ENCODE data around the gene C2orf76. TPM values are rescaled to one million over a fixed set of nuclear protein-coding genes. Genes with fewer than 3 reads are reported as not detected.

Gene C2orf76
- total and polyA plus RNA-seq, 2 experiments from 2014 or later = 5.8 to 21.6 TPM

GRCh38 chr2:119360423-119360966 is 6.1 kb downstream of the C2orf76 start (continued):
- TF ChIP-seq CREB1 (CRISPR knock-in tag; IDR thresholded peaks at IDR 0.05; ENCODE audit: low read depth) (no peak), EZH2 (IDR thresholded peaks at IDR 0.05; ENCODE audit: low read depth, unreplicated experiment) (no peak), EZH2phosphoT487 (IDR thresholded peaks at IDR 0.05; ENCODE audit: unreplicated experiment) (no peak), ZNF331 (CRISPR knock-in tag; IDR thresholded peaks at IDR 0.05; ENCODE audit: low read depth) (no peak), STAT1 (IDR thresholded peaks at IDR 0.05; ENCODE audit: unreplicated experiment) (no peak), JUNB (IDR thresholded peaks at IDR 0.05; ENCODE audit: unreplicated experiment) (no peak)

GRCh38 chr2:119359774-119360173 is 6.9 kb downstream of the C2orf76 start:
- Histone ChIP-seq H3K27me3 (ENCODE audit: insufficient read depth) (no peaks in the 10 kb centered on the region), H3K4me2 (no peak overlapping the region), H3K27ac (ENCODE audit: low read depth) (no peak overlapping the region), H3K4me3 (no peak overlapping the region), H4K20me1 (replicated peaks; ENCODE audit: insufficient read depth) (no peaks in the 10 kb centered on the region), H3F3A (replicated peaks; ENCODE audit: low read depth) (no peaks in the 10 kb centered on the region), H3K4me1 (ENCODE audit: insufficient read depth) (peaks cover 4% of the 10 kb centered on the region; the same call in 1 of the 2 replicates), H3K36me3 (ENCODE audit: insufficient read depth) (no peaks in the 10 kb centered on the region), H2AFZ (no peak overlapping the region), H3K79me2 (replicated peaks; ENCODE audit: insufficient read depth) (peaks cover 12% of the 10 kb centered on the region), H3K9me2 (ENCODE audit: insufficient read depth) (no peaks in the 10 kb centered on the region)
- no peak for TF ChIP-seq EZH2 (IDR thresholded peaks at IDR 0.05; ENCODE audit: low read depth, unreplicated experiment)
- no peak for TF ChIP-seq ZNF462 (CRISPR knock-in tag; IDR thresholded peaks at IDR 0.05)
- no peak for TF ChIP-seq STAT1 (IDR thresholded peaks at IDR 0.05; ENCODE audit: unreplicated experiment)
- TF ChIP-seq CREB1 (CRISPR knock-in tag; IDR thresholded peaks at IDR 0.05; ENCODE audit: low read depth) = no peak
- no peak for TF ChIP-seq REST (IDR thresholded peaks at IDR 0.05; ENCODE audit: unreplicated experiment)
- TF ChIP-seq ZNF331 (CRISPR knock-in tag; IDR thresholded peaks at IDR 0.05; ENCODE audit: low read depth) = no peak
- TF ChIP-seq NANOG (IDR thresholded peaks at IDR 0.05; ENCODE audit: borderline replicate concordance) = no peak
- TF ChIP-seq ZNF114 (CRISPR knock-in tag; IDR thresholded peaks at IDR 0.05) = no peak
- no peak for TF ChIP-seq EZH2phosphoT487 (IDR thresholded peaks at IDR 0.05; ENCODE audit: unreplicated experiment)
- no peak for DNase-seq (ENCODE audit: low spot score)
- H3K4me3 Mint-ChIP-seq = no peak overlapping the region
- H3K4me1 Mint-ChIP-seq = peaks cover 13% of the 10 kb centered on the region
- no peaks in the 10 kb centered on the region for H3K36me3 Mint-ChIP-seq (ENCODE audit: low read depth)
- peaks cover 2% of the 10 kb centered on the region for H3K27me3 Mint-ChIP-seq (ENCODE audit: insufficient read depth, low read depth, poor library complexity)
- ATAC-seq = no peak
- no peak overlapping the region for H3K27ac Mint-ChIP-seq
- H3K9me3 Mint-ChIP-seq = no peaks in the 10 kb centered on the region; the same call in 2 of the 3 replicates

Data from GM23338 (cell line).